Fibroblast of skin of abdomen (primary cell): Measurements from ENCODE around the gene ANP32A.
A peak's percentile ranks its signal among the peaks of the same experiment; 100 is the strongest.
"Not testable (repeated sequence)": the region's sequence is repeated elsewhere in the genome, so short reads cannot be mapped to it uniquely, and the experiment has no call there.

Source experiments
- DNase-seq: peaks from one replicate; pipeline ENCODE4 v3.0.0-alpha.2; 2013

The ANP32A gene

GRCh38 chr15:68781766-68782588 is 38.7 kb downstream of the ANP32A start:
- DNase-seq = no peak

GRCh38 chr15:68781217-68781616 is 39.5 kb downstream of the ANP32A start:
- DNase-seq = no peak

GRCh38 chr15:68778876-68779275 is 41.8 kb downstream of the ANP32A start:
- DNase-seq = no peak

DNA sequence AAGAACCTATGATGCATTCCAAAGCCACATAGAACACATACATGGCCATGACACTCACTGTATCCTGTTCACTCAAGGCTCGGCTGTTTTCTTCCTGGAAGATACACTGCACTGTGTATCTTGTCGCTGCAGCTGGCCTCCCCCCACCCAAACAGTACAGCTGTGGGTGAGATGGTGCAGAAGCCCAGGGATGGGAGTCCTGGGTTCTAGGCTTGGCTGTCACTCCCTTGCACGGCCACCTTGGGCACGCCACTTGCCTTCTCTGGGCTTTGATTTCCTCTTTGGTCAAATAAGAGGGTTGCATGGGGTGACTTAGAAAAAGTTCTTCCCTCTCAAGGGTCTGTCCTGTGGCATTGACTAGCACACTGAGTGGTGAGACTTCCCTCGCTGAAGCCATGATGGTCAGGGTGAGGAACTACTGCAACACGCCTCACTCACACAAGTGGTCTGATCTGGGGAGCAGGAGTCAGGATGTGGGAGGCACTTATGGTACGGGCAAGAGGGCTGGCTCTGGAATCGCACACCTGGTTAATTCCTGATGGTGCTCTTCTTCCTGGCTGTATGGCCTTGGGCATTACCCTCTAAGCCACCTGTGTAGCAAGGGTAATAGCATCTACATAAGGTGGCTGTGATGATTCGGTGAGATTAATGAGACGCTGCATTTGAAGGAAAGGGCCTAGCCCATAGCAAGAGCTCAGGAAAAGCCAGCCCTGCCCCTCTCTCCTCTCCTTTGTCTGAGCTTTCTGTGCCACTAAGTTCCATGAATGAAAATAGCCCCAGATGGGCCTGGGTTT is 44.0 kb downstream of the ANP32A start:
- DNase-seq = no peak

- DNase-seq = peak; percentile 68
These were observed 44.8 kb downstream of the ANP32A start for GRCh38 chr15:68775671-68776476.

GRCh38 chr15:68775236-68775577 is 45.5 kb downstream of the ANP32A start:
- no peak for DNase-seq

DNA sequence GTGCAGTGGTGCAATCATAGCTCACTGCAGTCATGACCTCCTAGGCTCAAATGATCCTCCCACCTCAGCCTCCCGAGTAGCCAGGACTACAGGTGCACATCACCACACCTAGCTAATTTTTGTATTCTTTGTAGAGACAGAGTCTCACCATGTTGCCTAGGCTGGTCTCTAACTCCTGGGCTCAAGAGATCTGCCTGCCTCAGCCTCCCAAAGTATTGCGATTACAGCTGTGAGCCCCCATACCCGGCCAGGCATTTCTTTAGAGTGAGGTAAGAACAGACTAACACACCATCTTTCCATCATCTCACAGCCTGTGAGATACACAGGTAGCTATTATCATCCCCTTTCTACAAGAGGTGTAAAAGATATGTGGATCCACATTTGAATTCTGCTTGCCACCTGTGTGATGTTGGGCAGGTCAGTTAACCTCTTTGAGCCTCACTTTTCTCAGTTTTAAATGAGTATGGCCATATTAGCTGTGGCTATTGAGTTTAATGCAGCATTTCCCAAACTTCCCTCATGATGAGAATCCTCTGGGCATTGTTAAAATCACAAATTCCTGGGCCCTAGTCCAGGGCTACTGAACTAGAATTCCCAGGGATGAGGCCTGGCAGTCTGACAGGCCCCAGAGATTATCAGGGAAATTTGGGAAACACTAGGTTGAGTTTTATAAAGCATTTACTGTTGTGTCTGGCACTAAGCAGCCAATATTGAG is 46.0 kb downstream of the ANP32A start:
- peak; percentile 41 for DNase-seq

DNA sequence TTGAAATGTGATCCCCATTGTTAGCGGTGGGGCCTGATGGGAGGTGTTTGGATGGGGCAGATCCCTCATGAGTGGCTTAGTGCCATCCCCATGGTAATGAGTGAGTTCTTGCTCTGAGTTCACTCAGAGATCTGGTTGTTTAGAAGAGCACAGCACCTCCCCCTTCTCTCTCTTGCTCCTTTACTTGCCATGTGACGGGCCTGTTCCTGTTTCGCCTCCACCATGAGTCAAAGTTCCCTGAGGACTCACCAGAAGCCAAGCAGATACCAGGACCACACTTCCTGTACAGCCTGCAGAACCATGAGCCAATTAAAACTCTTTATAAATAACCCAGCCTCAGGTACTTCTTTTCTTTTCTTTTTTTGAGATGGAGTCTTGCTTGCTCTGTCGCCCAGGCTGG is 46.6 kb downstream of the ANP32A start:
- DNase-seq = no peak

DNA sequence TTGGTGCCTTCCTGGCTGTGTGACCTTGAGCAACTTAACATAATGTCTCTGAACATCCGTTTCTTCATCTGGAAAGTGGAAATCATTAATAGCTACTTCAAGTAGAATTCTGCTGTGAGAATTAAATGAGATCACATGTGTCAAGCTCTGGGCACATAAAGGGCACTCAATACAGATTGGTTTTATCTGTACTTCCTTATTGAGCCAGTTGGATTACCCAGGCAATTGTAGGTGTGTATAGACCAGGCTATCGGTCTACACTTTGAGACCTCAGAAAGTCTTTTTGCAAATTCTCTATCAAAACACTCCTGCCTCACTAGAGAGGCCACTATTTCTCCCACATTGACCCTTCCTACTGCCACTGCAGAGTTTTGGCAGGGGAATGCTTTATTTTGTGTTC is 47.7 kb downstream of the ANP32A start:
- no peak for DNase-seq

- DNase-seq = no peak
These were observed 50.5 kb downstream of the ANP32A start for GRCh38 chr15:68770216-68770615.

- DNase-seq = no peak
These were observed 51.0 kb downstream of the ANP32A start for GRCh38 chr15:68769702-68770101.

DNA sequence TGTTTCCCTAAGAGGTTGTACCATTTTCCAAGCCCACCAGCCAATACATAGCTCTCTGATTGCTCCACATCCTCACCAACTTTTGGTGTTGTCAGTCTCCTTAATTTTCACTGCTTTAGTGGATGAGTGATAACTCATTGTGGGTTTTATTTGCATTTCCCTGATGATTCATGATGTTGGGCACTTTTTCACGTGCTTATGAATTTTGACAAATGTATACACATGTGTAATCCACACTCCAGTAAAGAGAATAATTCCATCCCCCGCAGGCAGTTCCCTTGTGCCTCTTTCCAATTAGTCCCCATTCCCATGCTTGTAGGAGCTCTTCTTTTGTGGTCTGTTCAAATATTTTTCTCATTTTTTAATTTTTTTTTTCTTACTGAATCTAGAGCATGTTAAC is 52.4 kb downstream of the ANP32A start:
- peak; percentile 66 for DNase-seq

- DNase-seq = no peak
These were observed 52.9 kb downstream of the ANP32A start for GRCh38 chr15:68767833-68768232.

- no peak for DNase-seq
These were observed 54.9 kb downstream of the ANP32A start for GRCh38 chr15:68765602-68766368.

DNA sequence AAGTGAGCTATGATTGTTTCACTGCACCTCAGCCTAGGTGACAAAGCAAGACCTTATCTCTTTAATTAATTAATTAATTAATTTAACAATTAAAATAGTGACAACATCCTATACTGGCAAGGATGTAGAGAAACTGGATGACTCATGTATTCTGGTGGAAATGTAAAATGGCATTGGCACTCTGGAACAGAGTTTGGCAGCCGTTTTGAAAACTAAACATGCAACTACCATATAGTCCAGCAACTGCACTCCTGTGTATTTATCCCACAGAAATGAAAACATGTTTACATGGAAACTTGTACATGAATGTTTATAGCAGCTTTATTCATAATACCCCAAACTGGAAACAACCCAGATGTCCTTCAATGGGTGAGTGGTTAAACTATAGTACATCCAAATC is 56.6 kb downstream of the ANP32A start:
- no peak for DNase-seq

GRCh38 chr15:68763063-68763462 is 57.6 kb downstream of the ANP32A start:
- DNase-seq = no peak

DNA sequence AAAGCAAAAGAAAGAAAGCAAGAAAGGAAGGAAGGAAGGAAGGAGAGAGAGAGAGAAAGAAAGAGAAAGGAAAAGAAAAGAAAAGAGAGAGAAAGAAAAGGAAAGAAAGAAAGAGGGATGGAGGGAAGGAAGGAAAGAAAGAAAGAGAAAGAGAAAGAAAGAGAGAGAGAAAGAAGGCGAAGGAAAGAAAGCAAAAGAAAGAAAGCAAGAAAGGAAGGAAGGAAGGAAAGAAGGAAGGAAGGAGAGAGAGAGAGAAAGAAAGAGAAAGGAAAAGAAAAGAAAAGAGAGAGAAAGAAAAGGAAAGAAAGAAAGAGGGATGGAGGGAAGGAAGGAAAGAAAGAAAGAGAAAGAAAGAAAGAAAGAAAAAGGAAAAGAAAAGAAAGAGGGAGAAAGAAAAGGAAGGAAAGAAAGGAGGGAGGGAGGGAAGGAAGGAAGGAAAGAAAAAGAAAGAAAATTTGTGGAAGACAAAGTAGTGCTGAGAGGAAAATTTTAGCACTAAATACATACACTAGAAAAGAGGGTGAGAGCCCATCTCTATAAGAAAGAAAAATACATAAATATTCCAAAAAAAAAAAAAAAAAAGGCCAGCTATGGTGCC is 60.6 kb downstream of the ANP32A start:
- DNase-seq = not testable (repeated sequence)

- no peak for DNase-seq
These were observed 65.0 kb downstream of the ANP32A start for GRCh38 chr15:68755731-68756130.

GRCh38 chr15:68751622-68752021 is 69.1 kb downstream of the ANP32A start:
- no peak for DNase-seq

GRCh38 chr15:68749793-68750192 is 70.9 kb downstream of the ANP32A start:
- DNase-seq = peak; percentile 54

- DNase-seq = no peak
These were observed 71.3 kb downstream of the ANP32A start for GRCh38 chr15:68749365-68749764.
